ENCODE data around the gene FAM50B.
A peak's percentile ranks its signal among the peaks of the same experiment; 100 is the strongest.

The FAM50B gene

DNA sequence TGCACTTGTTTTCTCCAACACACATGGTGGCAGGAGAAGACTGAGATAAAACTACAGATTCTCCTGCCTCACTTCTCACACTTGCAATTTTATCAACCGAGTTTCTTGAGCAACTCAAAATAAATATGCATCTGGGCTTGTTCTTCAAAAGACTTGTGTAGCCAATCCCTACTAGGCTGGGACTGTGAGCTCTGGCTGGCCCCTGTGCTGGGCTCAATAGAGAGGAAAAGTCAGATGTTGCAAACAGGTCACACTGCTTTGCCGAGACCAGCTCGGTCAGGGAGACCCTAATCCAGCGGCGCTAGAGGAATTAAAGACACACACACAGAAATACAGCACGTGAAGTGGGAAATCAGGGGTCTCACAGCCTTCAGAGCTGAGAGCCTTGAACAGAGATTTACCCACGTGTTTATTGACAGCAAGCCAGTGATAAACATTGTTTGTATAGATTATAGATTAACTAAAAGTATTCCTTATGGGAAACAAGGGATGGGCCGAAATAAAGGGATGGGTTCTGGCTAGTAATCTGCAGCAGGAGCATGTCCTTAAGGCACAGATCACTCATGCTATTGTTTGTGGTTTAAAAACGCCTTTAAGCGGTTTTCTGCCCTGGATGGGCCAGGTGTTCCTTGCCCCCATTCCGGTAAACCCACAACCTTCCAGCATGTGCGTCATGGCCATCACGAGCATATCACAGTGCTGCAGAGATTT is 32.7 kb downstream of the FAM50B start:
- no peak for FAIRE-seq
- DNase-seq (ENCODE audit: insufficient read length, low spot score): no peak
- TF ChIP-seq, protein P1, sequence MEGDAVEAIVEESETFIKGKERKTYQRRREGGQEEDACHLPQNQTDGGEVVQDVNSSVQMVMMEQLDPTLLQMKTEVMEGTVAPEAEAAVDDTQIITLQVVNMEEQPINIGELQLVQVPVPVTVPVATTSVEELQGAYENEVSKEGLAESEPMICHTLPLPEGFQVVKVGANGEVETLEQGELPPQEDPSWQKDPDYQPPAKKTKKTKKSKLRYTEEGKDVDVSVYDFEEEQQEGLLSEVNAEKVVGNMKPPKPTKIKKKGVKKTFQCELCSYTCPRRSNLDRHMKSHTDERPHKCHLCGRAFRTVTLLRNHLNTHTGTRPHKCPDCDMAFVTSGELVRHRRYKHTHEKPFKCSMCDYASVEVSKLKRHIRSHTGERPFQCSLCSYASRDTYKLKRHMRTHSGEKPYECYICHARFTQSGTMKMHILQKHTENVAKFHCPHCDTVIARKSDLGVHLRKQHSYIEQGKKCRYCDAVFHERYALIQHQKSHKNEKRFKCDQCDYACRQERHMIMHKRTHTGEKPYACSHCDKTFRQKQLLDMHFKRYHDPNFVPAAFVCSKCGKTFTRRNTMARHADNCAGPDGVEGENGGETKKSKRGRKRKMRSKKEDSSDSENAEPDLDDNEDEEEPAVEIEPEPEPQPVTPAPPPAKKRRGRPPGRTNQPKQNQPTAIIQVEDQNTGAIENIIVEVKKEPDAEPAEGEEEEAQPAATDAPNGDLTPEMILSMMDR (IDR thresholded peaks at IDR 0.05; ENCODE audit: insufficient read depth, missing control alignments): no peak

DNA sequence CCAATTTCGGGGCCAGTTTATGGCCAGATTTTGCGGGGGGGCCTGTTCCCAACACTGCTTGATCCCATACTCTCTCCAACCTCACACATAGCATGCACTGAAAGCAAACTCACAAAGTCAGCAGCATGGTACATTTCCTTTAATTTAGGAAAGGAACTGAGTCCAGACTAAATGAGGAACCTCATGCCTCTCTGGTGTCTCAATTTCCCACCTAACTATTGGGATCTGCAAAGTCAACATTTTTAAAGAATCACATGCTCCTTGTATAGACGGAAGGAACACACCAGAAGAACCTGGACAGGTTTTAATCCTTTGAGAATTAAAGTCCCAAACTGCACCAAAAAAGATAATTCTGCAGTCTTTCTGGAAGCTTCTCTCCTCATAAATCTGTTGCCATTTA is 33.3 kb downstream of the FAM50B start:
- TF ChIP-seq, protein P1 (IDR thresholded peaks at IDR 0.05; ENCODE audit: insufficient read depth, missing control alignments): no peak
- no peak for DNase-seq (ENCODE audit: insufficient read length, low spot score)
- FAIRE-seq: no peak

DNA sequence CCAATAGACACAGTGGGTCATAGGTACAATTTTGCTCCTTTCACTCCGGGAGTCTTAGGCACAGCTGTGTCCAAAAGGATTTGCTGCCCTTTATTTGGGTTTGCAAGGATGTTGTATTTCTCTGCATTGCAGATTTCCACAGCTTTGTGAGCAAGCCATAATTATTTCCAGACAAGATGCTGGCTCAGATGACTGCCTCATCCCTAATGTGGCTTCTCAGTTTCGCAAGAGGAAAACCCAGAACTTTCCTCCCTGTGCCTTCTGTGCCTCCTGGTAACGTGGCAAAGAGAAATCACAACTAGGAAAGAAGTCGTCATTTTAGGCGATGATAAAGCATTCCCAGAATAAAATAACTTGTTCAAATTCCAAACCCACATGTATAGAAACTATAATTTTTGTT is 33.7 kb downstream of the FAM50B start:
- FAIRE-seq (no peak), DNase-seq (ENCODE audit: insufficient read length, low spot score) (no peak)
- TF ChIP-seq, protein P1 (IDR thresholded peaks at IDR 0.05; ENCODE audit: insufficient read depth, missing control alignments): no peak

DNA sequence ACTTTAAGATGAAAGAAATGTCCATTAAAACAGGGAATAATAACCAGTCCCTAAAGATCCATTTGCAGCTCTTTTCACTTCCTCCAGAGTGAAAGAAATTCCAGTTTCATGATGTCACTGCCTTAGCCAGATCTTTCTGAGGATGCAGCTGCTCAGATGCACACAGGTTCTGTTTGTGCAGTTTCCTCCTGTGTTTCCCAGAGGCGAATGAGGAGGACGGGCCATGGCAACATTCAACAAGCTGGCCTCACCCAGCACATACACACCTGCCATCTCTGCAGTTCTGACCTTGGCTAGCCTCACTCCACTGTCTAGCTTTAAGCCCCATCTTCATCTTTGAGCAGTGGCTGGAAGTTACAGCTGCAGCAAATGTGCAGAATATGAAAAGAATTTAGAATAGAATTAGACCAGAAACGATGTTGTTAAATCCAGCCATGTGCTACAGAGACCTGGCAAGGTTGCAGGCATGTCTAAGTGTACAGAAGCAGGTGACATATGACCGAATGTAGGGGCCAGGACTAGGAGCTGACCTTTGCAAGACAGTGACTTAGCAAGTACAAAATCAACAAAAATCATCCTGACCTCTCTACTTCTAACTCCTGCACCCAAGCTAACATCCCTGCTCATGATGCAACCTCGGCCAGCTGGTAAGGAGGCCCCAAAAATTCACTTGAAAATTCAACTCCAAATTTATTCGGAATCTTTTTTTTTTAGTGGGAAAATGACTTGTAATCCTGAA is 35.0 kb downstream of the FAM50B start:
- FAIRE-seq (no peak), DNase-seq (ENCODE audit: insufficient read length, low spot score) (no peak)
- TF ChIP-seq, protein P1 (IDR thresholded peaks at IDR 0.05; ENCODE audit: insufficient read depth, missing control alignments): no peak

DNA sequence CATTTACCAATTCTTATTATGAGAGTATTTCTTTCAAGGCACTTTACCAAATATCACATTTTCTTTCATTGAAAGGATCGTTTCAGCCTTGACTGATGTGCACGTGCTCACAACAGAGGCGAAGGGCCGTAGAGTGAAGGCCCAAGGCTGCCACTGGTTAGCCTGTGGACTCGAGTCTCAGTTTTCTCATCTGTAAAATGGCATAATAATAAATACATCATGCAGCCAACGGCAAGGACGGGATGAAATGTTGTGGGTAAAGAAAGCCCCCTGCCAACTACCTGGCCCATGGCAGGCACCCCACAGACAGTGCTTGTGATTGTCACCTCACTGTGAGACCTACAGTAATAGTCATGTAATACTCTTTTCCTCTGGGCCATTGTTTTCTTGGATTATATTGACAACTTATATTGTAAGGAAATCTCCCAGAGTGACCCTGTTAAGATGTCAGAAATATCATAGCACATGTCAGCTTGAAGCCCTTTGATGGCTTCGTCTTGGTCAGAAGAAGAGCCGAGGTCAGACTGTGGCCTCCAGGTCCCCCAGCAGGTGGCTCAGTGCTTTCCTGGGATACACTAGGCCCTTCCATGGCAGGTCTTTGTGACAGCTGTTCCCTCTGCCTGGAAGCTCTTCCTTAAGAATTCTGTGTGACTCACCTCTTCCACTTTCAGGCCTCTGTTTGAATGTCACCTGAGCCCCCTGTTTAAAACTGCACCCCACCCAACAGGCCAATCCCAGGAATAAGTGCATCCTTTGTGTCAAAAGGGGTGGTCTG is 36.3 kb downstream of the FAM50B start:
- TF ChIP-seq, protein P1 (IDR thresholded peaks at IDR 0.05; ENCODE audit: insufficient read depth, missing control alignments): no peak
- DNase-seq (ENCODE audit: insufficient read length, low spot score) (no peak), FAIRE-seq (no peak)

DNA sequence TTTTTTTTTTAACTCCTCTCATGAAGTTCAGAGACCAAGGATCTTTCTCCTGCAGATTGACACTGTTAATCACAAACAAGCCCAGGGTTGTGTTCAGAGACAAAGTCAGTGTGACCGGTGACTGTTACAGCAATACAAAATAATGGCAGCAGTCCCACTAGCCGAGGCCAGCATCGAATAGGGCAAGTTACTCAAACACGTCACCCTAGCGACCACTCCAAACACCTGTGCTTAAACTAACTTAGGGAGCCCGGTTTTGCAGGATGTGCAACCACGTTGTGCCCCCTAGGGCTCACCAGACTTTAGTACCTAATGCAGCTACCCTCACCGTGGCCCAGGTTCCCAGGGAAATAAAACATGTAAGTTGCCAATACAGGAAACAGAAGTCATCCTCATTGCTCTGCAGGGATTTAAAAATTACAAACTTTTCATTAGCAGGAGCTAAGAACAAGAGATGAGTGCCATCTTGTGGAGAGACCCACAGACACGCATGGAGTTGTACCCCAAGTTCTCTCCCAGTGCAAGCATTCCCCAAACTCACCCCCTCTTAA is 38.1 kb downstream of the FAM50B start:
- FAIRE-seq (no peak), DNase-seq (ENCODE audit: insufficient read length, low spot score) (peak; percentile 32)
- TF ChIP-seq, protein P1 (IDR thresholded peaks at IDR 0.05; ENCODE audit: insufficient read depth, missing control alignments): peak; percentile 31
